Smooth muscle cell (in vitro differentiated cells): ENCODE data around the gene PARD3. TPM values are rescaled to one million over a fixed set of nuclear protein-coding genes. Genes with fewer than 3 reads are reported as not detected.

Experiments
- DNase-seq: peaks from one replicate; lab custom pipeline; 2025; ENCODE audit not compliant: unreplicated experiment; lab: John Stamatoyannopoulos, UW
- H2AFZ ChIP-seq: fragments of 200-600 bp; sonication (generic); 2 replicates; pipeline ENCODE4 v1.6.0; 2016; ENCODE audit warnings: antibody characterized with exemption, low read depth, mild to moderate bottlenecking
- H3F3A ChIP-seq: fragments of 200-600 bp; sonication (generic); 2 replicates; pipeline ENCODE4 v1.6.0; 2017; ENCODE audit warnings: antibody characterized with exemption, low read depth
- H3K27ac ChIP-seq: fragments of 200-600 bp; sonication (generic); 2 replicates; pipeline ENCODE4 v1.5.1; 2016; ENCODE audit warnings: low read depth, mild to moderate bottlenecking
- H3K27me3 ChIP-seq: fragments of 200-600 bp; sonication (generic); 2 replicates; pipeline ENCODE4 v1.6.1; 2016; ENCODE audit warnings: low read depth, mild to moderate bottlenecking
- H3K36me3 ChIP-seq: fragments of 200-600 bp; sonication (generic); 2 replicates; pipeline ENCODE4 v1.5.1; 2016; ENCODE audit warnings: low read depth
- H3K4me1 ChIP-seq: fragments of 200-600 bp; sonication (generic); 2 replicates; pipeline ENCODE4 v1.5.1; 2016; ENCODE audit warnings: low read depth
- H3K4me2 ChIP-seq: fragments of 200-600 bp; sonication (generic); 2 replicates; pipeline ENCODE4 v1.6.0; 2016; ENCODE audit warnings: mild to moderate bottlenecking
- H3K4me3 ChIP-seq: fragments of 200-600 bp; sonication (generic); 2 replicates; pipeline ENCODE4 v1.5.1; 2016; ENCODE audit warnings: mild to moderate bottlenecking
- H3K79me2 ChIP-seq: fragments of 200-600 bp; sonication (generic); 2 replicates; pipeline ENCODE4 v1.6.0; 2016; ENCODE audit warnings: low read depth, mild to moderate bottlenecking
- H3K9ac ChIP-seq: fragments of 200-600 bp; sonication (generic); 2 replicates; pipeline ENCODE4 v1.6.0; 2016; ENCODE audit warnings: low read depth
- H3K9me3 ChIP-seq: fragments of 200-600 bp; sonication (generic); replicated peaks from 2 replicates; pipeline ENCODE4 v1.5.1; 2016; ENCODE audit warnings: low read depth
- H4K20me1 ChIP-seq: fragments of 200-600 bp; sonication (generic); 2 replicates; pipeline ENCODE4 v1.6.0; 2016; ENCODE audit warnings: low read depth
- CTCF ChIP-seq: fragments of 200-600 bp; sonication (generic); IDR thresholded peaks from 2 replicates; pipeline ENCODE4 v1.5.1; 2017; ENCODE audit warnings: borderline replicate concordance, mild to moderate bottlenecking, antibody characterized with exemption; ENCODE audit not compliant: insufficient read depth, poor library complexity, severe bottlenecking
- WGBS: methylation state at CpG from one replicate; pipeline ENCODE4 v1.1.7; 2016; ENCODE audit warnings: low lambda C conversion rate; 5-methylcytosine and 5-hydroxymethylcytosine counted together
- polyA plus RNA-seq: library from polyadenylated mRNA; unstranded; fragments of >200 nt; fragmentation: Nextera tagmentation; extraction: Ambion mirVana; gene quantifications from 2 replicates; pipeline ENCODE4 v1.2.1, GENCODE V29; 2016
- total RNA-seq: library from RNA; depleted of rRNA; stranded (reverse); fragments of >200 nt; gene quantifications from 2 replicates; pipeline ENCODE4 v1.2.3, GENCODE V29; 2014

Gene PARD3
- total and polyA plus RNA-seq, 2 experiments from 2014 or later, result 17.5 to 26.0 TPM

DNA sequence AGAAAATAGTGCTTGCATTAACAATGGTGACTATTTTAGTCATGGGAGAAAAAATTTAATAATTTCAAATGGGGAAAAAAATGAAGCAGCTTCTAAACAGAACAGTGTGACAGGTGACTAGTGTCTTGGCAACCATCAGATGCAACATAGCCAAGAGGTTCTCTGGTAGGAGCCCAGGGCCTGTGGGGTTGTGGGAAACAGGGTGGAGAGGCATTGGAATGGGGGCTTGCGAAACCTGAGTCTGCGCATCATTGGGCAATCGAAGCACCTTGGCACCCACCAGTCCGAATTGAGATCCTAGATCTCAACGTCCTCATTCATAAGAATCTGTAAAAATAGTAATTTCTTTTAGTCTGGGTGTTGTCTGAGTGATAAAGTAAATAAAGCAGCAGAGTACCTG lies 19.2 kb upstream of the PARD3 start:
- Histone ChIP-seq H4K20me1 (no peaks in the 10 kb centered on the region), H3K9ac (no peak overlapping the region), H3K4me3 (no peak overlapping the region), H3F3A (no peaks in the 10 kb centered on the region), H3K27me3 (no peaks in the 10 kb centered on the region), H3K9me3 (no peaks in the 10 kb centered on the region), H3K4me2 (no peak overlapping the region), H3K4me1 (no peaks in the 10 kb centered on the region), H2AFZ (no peak overlapping the region), H3K27ac (no peak overlapping the region), H3K79me2 (no peaks in the 10 kb centered on the region), H3K36me3 (no peaks in the 10 kb centered on the region)
- DNase-seq, result no peak
- no peak for TF ChIP-seq CTCF
- WGBS, result 92% methylated on average over 5 of the region's 5 CpGs

DNA sequence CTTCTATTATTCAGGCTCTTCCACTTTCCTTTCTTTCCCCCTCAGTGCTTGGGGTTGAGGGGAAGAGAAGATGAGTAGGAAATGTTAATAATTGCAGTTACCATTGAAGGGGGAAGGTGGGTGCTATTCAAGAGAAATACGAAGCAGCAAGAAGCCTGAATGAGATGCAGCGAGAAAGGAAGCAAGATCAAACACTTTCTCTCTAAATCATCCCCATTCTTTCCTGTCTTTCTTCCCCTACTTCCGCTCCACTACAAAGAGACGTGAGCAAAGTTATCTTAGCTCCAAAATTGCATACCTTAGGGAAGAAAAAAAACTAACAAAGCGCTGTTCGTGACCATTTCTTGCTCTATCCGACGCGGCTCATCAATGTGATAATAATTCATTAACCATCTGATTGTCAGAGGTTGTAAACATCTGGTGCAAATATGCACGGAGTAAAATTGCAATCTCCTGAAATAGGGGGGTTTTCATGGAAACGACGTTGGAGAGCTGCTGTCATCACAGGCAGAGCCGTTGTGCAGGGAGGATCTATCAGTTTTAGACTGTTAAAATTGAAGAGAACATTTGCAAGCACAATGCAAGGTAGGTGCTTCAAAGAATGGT lies 15.2 kb upstream of the PARD3 start:
- TF ChIP-seq CTCF, result no peak
- H3K4me2 ChIP-seq, result no peak overlapping the region
- H3K9me3 ChIP-seq, result no peaks in the 10 kb centered on the region
- H3K79me2 ChIP-seq, result no peaks in the 10 kb centered on the region
- H2AFZ ChIP-seq, result no peak overlapping the region
- no peaks in the 10 kb centered on the region for H3K27me3 ChIP-seq
- H3K4me3 ChIP-seq, result no peak overlapping the region
- 65% methylated on average over 13 of the region's 13 CpGs for WGBS
- no peaks in the 10 kb centered on the region for H3K36me3 ChIP-seq
- no peak for DNase-seq
- no peaks in the 10 kb centered on the region for H4K20me1 ChIP-seq
- H3K27ac ChIP-seq, result no peak overlapping the region
- H3K4me1 ChIP-seq, result no peaks in the 10 kb centered on the region
- no peak overlapping the region for H3K9ac ChIP-seq
- no peaks in the 10 kb centered on the region for H3F3A ChIP-seq

- Histone ChIP-seq H3K4me1 (no peaks in the 10 kb centered on the region), H3F3A (no peaks in the 10 kb centered on the region), H3K27ac (no peak overlapping the region), H3K4me2 (no peak overlapping the region), H3K79me2 (no peaks in the 10 kb centered on the region), H3K27me3 (no peaks in the 10 kb centered on the region), H2AFZ (no peak overlapping the region), H3K9ac (no peak overlapping the region), H3K9me3 (no peaks in the 10 kb centered on the region), H4K20me1 (no peaks in the 10 kb centered on the region), H3K36me3 (no peaks in the 10 kb centered on the region), H3K4me3 (no peak overlapping the region)
- TF ChIP-seq CTCF, result no peak
- DNase-seq, result no peak
- WGBS, result 76% methylated on average over 11 of the region's 11 CpGs
These were observed 12.0 kb upstream of the PARD3 start for GRCh38 chr10:34826857-34827766.
